Measurements from ENCODE around the gene DHRS9.
"Not testable (repeated sequence)": the region's sequence is repeated elsewhere in the genome, so short reads cannot be mapped to it uniquely, and the experiment has no call there.

Gene DHRS9

DNA sequence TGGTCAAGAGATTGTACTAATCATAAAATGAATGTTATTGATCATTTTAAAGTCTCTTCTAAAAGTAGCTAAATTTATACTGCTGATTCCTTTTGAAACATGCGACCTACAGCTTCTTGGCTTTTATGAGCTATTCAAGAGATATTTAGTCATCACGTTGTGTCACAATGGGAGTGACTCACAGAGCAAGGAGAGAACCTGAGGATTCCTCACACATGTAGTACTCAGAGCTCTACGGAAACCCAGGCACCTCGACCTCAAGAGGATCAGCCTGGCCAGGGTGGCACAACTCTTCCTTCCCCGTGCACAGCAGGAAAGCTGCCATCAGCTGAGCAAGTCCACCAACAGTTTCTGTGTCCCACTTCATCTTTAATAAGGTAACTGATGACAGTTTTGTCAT, at the start of gene DHRS9:
Gene DHRS9 (plus strand): TSS at position 223 of the 400 bp plus-strand sequence. CDS start 12,019 bp downstream, outside the sequence.
- DNase-seq, result peak; percentile 49

DNA sequence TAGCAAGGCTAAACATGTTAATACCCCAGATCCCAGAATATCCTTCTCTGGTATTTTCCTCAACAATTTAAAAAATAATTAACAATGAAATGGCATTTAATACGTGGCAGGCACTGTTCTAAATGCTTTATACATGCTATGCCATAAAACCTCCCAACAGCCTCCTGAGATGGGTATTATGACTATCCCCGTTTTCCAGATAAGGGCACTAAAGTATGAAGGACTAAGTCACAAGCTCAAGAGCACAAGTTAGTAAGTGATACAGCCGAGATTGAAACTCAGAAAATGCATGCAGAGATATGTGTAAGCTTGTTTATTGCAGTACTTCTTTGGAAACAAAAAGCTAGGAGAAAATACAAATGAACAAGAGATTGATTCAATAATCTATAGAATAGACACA, 46.2 kb upstream of the DHRS9 start:
- no peak for DNase-seq

DNA sequence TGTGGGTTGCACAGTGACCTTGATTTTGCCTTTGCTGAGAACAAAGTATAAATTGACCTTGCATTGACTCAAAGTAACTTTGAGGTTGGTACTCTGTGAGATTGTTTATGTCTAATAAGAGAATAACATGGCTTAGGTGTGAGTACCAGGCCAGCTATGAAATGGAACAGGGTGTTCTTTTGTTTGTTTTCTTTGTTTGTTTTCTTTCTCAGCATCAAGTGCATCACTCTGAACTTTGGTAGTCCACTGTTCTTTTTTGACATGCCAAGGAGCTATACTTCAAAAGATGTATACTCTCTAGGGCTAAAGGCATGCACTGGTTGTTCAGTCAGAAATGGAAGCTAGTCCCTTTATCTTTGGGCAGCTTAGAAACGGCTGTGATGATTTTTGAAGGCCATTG, 43.3 kb upstream of the DHRS9 start:
- DNase-seq, result no peak

DNA sequence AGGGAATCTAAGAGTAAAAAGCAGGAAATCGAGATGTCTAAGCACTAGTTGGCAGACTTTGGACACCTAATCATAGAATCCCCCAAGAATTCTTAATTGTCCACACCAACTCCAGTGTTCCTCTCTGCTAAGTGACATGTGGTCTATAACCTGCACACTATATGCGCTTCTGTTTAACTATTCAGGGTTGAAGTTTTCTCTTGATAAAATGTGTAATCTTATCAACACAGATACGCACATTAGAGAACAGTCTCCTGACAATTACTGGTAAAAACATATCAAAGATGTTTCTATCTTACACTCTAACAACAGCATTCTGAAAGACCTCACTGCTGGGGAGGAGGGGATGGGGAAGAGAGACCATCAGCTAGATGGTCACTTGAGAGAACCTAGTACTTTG, 42.1 kb upstream of the DHRS9 start:
- DNase-seq, result no peak

DNA sequence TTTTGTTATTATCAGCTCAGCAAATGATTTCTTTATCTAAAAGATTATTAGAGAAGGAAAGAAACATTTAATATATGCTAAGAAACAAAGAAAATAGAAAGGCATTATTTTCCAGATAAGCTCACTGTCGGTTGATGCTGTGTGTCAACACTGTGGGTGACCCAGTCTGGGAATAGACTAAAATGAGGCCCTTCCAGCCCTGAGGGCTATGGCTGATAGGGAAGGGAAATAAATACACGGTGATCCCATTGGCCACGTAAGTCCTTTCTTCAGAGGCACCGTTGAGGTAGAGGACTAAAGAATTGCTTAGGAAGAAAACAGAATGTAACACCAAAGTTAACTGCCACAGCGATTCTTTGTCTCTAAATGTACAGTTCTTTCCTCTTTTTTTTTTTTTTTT, 40.0 kb upstream of the DHRS9 start:
- DNase-seq, result no peak

DNA sequence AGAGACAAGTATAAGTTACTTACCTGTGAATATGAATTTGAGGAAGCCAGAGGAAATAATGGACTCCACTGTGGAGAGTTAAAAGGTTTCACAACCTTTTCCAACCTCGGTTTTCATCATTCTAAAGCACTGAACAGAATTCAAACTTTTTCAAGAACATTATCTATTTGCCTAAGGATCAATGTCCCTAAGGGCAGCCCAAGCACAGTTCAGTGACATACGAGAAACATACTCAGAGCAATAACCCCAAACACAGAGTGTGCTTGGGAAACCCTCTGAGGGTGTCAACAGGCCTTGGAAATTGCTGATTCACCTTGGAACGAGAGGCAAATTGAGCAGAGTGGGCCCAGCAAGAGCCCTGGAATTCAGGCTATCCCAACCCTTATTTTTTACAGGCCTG, 38.2 kb upstream of the DHRS9 start, which contains the start of gene ABCB11:
Gene ABCB11 (minus strand): TSS at position 123 of the 400 bp plus-strand sequence. CDS start 13,199 bp downstream, outside the sequence.
- no peak for DNase-seq

DNA sequence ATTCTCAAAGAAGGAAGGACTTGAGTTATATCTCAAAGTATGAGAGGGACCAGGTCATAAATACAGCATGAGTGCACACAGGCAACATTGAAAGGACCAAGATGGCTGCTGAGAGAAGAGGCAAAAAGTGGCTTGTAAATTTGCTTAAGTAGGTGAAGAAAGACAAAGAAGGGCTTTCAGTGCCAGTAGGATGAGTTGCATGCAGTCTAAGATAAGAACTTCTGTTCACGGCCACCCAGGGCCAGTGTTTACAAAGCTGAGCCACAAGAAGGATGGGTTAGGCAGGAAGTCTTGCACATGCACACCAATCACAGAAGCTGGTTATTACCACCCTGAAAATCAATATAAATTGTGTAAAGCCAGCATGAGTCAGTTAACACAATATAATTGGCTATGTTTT, 35.1 kb upstream of the DHRS9 start:
- DNase-seq, result no peak

DNA sequence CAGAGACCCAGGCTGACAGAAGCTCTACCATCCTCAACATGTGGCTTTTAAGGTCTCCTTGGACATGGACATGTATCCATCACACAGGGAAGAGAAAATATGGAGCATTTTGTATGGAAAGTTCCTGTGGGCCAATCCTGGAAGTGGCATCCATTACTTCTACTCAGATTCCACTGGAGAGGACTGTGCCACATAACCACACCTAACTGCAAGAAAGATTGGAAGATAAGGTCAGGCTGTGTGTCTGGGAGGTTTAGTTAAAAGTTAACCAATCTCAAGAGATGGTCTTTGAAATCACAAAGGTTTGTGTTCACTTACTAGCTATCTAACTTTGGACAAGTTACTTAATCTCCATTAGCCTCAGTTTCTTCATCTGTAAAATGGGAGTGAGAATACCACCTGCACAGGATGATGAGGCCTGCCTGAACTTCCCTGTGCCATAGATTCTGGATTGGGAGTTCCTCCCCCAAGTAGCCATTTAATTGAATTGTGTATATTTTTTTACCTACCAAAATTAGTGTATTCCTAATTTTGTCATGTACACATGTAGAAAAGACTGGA, 34.3 kb upstream of the DHRS9 start:
- no peak for DNase-seq

DNA sequence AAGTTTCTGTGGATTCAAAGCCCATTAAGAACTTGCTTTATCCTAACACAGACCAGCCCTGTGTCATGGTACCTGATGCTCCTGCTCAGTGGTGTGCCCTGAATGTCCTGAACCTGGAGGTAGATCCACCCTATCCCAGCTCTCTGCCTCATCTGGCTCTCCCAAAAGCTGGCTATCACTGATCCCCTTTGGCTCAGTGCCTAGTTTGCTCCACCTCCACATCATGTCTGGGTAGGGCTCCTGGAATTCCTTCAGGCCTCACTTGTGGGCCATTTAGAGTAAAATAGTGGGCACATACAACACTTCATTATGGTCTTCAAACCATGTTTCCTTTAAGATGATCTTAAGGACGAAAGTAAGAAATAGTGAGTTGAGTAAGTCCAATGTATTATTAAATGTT, 33.5 kb upstream of the DHRS9 start:
- no peak for DNase-seq

DNA sequence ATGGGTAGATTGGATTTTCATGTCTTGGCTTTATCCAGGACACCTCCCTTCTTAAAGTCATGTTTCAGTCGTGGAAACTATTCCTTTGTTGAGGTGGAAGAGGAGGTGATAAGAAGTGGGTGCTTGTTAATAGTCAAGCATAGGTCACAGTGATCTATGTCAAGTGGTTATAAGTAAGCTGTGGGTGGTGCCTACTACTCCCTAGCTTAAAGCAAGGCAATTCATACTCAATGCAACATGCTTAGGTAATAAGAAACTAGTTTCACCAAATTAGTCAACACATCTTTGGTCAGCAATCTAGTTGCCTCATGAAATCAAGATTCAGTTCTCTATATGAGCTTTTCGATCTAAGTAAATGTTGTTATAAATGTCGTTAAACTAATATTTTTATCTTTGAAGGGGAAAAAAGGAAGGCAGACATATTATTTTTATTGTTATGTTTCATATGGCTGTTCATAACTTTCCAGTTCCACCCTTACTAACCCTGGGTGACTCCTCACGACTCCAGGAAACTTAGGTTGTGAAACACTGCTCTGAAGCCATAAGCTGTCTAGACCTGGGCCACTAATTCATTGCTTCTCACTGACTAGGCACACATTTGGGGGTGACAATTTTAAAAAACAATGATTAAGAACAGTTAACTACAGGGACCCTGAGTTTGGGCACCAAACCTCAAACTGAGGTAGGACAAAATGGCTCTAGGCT, 32.5 kb upstream of the DHRS9 start:
- DNase-seq, result peak; percentile 17

DNA sequence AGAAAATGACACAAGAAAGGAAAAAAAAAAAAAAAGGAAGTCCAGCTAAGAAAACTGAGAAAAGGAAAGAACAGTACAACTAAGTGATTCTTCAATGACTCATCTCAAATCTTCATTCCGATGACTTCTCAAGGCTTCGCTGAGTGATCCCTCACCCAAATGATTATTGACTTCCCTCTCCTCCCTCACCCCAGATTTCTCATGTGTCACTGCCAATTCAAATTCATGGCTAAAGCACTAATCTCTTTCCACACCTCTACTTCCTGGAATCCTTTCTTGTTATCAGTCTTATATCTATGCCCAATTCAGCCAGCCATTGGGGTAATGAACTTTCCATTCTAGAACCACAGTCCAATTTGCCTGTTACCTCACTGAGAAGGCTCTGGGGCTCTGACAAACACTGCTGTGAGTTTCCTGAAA, 31.0 kb upstream of the DHRS9 start:
- peak; percentile 1 for DNase-seq

DNA sequence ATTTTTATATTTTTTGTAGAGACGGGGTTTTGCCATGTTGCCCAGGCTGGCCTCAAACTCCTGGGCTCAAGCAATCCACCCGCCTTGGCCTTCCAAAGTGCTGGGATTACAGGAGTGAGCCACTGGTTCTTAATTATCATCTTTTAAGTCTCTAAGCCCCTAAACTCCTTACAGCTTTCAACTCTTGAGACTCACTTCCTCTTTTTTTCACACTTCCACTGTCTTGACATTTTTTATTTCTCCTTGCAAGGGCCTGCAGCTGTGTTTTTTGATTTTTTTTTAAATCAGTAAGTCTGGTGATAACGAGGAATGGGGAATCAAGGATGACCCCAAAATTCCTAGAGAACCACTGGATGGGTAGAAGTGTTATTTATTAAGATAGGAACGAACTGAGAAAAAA, 29.7 kb upstream of the DHRS9 start:
- DNase-seq, result no peak

DNA sequence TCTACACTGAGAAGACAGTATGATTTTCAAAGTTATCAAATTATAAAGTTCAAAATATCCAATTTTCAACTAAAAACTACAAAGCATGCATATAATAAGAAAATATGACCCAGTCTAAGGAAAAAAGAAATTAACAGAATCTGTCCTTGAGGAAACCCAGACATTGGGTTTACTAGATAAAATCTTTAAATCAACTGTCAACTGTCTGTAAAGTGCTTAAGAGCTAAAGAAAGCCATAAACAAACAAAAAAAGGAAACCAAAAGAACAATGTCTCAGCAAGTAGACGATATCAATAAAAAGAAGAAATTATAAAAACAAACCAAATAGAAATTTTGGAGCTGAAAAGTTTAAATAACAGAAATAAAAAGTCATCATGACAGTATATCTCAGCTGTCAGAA, 27.8 kb upstream of the DHRS9 start:
- DNase-seq, result no peak

DNA sequence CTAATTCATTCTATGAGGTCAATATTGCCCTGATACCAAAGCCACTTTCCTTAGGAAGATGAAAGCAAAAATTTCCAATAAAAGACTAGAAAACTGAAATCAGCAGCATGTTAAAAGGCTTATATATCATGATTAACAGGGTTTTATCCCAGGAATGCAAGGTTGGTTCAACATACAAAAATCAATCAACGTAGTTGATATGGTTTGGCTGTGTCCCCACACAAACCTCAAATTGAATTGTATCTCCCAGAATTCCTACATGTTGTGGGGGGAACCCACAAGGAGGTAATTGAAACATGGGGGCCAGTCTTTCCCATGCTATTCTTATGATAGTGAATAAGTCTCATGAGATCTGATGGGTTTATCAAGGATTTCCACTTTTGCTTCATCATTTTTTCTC, 26.5 kb upstream of the DHRS9 start:
- no peak for DNase-seq

DNA sequence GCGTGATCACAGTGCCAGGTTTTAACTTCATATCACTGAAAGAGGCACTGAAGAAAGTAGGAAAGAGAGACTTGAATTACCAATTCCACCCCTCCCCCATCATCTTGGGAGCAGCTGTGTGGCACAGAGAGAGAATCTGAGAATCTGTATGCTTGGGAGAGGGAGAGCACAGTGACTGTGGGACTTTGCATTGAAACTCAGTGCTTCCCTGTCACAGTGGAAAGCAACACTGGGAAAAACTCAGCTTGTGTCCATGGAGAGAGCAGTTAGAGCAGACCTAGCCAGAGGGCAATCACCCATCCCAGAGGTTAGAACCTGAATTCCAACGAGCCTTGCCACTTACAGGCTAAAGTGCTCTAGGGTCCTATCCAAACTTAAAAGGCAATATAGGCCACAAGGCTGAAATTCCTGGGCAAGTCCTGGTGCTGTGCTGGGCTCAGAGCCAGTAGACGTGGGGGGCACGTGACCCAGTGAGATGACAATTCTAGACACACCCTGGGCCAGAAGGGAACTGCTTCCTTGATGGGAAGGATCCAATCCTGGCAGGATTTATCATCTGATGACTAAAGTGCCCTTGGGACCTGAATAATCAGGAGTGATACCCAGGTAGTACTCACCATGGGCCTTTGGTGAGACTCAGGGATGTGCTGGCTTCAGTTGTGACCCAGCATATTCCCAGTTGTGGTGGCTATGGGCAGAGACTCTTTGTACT, 22.8 kb upstream of the DHRS9 start:
- DNase-seq, result no peak

DNA sequence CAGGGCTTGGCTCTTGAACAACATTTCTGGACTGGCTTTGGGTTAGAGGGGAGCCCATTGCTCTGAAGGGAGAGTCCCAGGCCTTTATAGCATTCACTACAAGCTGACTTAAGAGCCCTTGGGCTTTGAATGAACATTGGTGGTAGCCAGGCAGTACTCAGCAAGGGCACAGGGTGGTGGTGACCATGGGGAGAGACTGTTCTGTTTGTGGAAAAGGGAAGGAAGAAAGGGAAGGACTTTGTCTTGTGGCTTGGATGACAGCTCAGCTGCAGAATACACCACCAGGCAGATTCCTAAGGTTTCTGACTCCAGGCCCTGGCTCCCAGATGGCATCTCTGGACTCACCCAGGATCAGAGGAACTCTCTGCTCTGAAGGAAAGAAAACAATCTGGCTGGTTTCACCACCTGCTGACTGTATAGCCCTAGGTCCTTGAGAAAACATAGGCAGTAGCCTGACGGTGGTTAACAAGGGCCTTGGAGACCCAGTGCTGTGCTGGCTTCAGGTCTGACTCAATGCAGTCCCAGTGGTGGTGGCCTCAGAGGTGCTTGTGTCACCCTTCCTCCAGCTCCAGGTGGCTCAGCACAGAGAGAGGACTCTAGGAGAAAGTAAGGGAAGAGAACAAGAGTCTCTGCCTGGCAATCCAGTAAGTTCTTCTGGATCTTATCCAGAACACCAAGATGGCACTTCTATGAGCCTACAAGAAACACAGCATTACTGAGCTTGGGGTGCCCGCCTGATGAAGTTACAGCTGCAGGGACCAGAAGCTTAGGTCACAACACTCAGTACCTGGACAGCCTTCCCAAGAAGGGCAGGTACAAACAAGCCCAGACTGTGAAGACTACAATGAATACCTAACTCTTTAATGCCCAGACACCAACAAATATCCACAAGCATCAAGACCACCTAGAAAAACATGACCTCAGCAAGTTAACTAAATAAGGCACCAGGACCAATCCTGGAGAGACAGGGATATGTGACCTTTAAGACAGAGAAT, 21.8 kb upstream of the DHRS9 start:
- no peak for DNase-seq

DNA sequence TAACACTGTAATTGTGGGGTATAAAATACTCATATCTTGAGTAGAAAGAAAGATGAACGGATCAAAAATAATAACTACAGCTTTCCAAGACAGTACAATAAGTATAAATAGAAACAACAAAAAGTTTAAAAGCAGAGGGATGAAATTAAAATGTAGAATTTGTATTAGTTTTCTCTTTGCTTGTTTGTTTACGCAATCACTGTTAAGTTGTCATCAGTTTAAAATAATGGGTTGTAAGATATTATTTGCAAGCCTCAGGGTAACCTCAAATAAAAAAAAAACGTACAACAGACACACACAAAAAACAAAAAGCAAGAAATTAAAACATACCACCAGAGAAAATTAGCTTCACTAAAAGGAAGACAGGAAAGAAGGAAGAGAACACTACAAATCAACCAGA, 20.2 kb upstream of the DHRS9 start:
- no peak for DNase-seq

DNA sequence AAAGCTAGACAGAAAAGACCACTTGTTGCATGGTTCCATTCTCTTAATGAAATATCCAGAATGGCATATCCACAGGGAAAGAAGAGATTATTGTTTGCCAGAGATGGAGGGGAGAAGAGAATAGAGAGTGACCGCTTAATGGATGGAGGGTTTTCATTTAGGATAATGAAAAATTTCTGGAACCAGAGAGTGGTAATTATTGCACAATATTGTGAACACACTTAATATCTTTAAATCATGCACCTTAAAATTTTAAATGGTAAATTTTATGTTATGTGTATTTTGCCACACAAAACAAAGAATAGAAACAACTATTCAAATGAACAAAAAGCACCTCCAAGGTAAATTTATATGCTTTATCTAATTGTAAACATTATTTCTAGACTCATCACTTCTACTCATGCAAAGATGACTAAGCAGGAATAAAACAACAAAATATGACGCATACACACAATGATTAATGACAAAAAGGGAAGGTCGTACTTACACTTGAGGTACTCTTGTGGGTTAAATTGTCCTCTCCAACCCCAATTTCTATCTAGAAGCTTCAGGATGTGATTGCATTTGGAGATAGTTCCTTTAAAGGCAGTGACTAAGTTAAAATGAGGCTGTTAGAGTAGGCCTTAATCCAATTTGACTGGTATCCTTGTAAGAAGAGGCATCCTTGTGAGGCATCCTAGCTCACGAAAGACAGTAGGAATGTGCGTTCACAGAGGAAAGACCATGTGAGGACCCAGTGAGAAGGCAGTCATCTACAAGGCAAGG, 18.7 kb upstream of the DHRS9 start:
- DNase-seq, result no peak

DNA sequence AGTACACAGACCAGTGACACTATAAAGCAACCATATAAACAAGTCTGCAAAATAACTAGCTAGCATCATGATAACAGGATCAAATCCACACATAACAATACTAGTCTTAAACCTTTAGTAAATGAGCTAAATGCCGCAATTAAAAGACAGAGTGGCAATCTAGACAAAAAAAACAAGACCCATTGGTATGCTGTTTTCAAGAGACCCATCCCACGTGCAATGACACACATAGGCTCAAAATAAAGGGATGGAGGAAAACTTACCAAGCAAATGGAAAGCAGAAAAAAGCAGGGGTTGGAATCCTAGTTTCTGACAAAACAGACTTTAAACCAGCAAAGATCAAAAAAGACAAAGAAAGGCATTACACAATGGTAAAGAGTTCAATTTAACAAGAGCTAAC, 14.8 kb upstream of the DHRS9 start:
- DNase-seq, result not testable (repeated sequence)

DNA sequence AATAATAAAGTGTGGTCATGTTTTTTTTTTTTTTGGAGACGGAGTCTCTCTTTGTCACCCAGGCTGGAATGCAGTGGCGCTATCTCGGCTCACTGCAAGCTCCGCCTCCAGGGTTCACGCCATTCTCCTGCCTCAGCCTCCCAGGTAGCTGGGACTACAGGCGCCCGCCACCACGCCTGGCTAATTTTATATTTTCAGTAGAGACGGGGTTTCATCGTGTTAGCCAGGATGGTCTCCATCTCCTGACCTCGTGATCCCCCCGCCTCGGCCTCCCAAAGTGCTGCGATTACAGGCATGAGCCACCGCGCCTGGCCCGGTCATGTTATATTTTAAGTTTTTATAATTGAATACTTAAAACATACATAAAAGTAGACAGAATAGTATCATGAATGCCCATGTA, 5.2 kb upstream of the DHRS9 start:
- DNase-seq, result not testable (repeated sequence)

DNA sequence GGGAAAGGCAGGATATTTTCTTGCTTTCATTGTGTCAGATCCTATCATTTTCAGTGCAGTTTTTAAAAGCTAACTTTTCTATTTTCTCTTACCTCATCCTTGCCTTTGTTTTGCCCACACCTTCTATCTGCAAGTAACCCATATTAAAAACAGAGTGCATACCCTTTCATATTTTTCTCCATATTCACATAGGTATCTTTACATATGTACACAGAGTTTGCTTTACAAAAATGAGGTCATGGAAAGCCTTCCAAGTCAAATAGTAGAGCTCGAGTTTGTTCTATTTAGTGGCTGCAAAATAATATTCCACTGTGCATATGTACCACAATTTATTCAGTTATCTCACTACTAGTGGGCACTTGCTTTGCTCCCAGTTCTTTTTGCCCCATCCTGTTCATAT, 3.9 kb upstream of the DHRS9 start:
- DNase-seq, result no peak

DNA sequence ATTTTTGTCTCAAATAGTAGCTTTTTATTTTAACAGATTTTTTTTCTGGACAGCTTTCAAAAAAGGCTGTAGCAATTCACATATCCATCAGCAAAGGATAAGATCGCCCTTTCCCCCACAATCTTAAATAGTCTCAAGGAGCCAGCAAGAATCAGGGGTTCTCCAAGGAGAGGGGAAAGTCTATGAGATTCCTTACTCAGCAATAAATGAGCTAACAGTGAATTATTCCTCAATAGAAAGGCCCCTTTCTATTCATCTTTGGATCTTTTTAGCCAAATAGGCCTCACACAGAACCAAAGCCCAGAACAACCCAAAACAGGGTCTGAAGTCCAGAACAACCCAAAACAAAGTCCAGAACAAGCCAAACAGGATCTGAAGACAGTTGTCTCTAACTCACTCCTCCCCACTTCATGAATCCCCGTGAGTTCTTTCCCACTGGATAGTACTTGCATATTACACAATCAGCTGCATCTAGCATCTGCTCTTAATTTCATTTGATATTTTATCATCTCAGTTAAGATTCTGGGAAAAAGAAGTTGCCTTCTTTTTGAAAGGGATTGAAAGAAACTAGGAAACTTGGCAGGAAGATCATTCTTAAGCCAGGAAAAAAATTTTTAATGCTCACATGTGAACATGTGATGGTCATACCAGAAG, 3.4 kb upstream of the DHRS9 start:
- DNase-seq, result no peak

Data from CD4-positive, alpha-beta T cell treated with Interferon gamma for 1 hour (primary cell).